Measurements from ENCODE around the gene MED12L. TPM values are rescaled to one million over a fixed set of nuclear protein-coding genes. Genes with fewer than 3 reads are reported as not detected.
A peak's percentile ranks its signal among the peaks of the same experiment; 100 is the strongest.

The MED12L gene
- total RNA-seq, 4 donors from 2014 or later = 0.51 to 12.7 (median 3.1) TPM

DNA sequence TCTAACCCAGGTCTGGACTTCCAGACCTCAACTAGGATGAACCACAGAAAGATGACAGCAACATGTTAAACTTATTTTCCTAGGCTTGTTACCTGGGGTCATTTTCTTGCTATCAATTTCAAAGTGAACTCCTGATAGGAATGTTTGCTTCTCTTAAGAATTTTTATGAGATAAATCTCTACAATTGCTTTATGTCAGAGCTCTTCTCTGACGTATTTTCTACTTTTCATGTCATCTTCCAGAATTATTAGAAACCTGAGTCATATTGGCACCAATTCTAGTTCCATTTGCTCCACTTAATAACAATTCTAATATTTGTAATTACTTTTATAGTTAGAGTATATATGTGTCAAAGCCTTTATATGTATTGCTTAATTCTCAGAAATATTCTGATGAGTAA lies 377.5 kb downstream of the MED12L start:
- Histone ChIP-seq H3K36me3 (no peaks in the 10 kb centered on the region), H3K4me1 (no peaks in the 10 kb centered on the region), H3K4me3 (no peak overlapping the region), H3K9me3 (no peaks in the 10 kb centered on the region), H3K27me3 (no peaks in the 10 kb centered on the region), H3K27ac (no peak overlapping the region)
- TF ChIP-seq, protein P1, sequence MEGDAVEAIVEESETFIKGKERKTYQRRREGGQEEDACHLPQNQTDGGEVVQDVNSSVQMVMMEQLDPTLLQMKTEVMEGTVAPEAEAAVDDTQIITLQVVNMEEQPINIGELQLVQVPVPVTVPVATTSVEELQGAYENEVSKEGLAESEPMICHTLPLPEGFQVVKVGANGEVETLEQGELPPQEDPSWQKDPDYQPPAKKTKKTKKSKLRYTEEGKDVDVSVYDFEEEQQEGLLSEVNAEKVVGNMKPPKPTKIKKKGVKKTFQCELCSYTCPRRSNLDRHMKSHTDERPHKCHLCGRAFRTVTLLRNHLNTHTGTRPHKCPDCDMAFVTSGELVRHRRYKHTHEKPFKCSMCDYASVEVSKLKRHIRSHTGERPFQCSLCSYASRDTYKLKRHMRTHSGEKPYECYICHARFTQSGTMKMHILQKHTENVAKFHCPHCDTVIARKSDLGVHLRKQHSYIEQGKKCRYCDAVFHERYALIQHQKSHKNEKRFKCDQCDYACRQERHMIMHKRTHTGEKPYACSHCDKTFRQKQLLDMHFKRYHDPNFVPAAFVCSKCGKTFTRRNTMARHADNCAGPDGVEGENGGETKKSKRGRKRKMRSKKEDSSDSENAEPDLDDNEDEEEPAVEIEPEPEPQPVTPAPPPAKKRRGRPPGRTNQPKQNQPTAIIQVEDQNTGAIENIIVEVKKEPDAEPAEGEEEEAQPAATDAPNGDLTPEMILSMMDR (IDR thresholded peaks at IDR 0.05) = no peak
- no peak for TF ChIP-seq POLR2A (IDR thresholded peaks at IDR 0.05)
- DNase-seq = no peak
- intact Hi-C loops (cut with DNase I; ENCODE audit: low total_unique reads) = no loop called here

DNA sequence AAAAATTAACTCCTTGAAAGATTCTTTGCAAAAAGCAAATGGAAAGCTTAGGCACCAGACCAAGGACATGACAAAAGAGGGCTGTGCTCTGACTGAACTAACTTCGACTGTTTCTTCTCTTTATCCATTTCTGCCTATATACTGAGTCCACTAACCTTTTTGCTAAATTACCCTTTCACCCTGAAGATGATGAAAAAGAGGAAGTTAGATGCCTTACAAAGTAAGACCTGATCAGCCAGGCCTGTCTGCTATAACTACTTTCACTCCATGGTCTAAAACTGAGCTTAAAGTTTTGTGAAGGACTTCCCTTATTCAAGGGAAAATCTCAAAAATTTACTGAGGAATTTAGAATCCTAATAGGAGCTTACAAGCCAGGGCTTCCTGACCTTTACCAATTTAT lies 381.6 kb downstream of the MED12L start:
- intact Hi-C loops (cut with DNase I; ENCODE audit: low total_unique reads) = no loop called here
- TF ChIP-seq POLR2A (IDR thresholded peaks at IDR 0.05) = no peak
- TF ChIP-seq, protein P1 (IDR thresholded peaks at IDR 0.05) = no peak
- Histone ChIP-seq H3K27ac (no peak overlapping the region), H3K36me3 (no peaks in the 10 kb centered on the region), H3K4me3 (no peak overlapping the region), H3K27me3 (no peaks in the 10 kb centered on the region), H3K4me1 (no peaks in the 10 kb centered on the region), H3K9me3 (no peaks in the 10 kb centered on the region)
- DNase-seq = no peak

DNA sequence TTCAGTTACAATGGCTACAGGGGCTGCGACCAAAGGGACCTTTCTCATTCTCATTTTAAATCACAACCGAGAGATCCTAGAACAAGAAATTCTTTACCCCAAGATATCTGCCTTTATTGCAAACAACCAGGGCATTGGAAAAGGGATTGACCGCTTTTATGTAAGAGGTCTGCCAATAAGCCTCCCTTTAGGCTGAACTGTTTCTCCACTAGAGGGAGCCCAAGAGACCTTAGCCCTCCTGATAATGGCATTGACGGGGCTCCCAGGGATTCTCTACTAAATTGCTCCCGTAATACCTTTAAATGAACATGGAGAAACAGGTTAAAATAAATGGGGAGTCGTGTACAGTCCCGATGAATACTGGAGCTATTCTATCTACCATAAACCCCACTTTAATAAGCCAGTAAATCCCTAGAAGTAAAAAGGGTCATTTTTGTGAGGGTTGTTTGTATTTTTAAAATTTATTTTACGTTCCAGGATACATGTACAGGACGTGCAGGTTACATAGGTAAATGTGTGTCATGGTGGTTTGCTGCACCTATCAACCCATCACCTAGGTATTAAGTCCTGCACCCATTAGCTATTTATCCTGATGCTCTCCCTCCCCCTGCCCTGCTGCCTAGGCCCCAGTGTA lies 382.9 kb downstream of the MED12L start:
- intact Hi-C loops (cut with DNase I; ENCODE audit: low total_unique reads) = no loop called here
- TF ChIP-seq, protein P1 (IDR thresholded peaks at IDR 0.05) = peak; percentile 39 to 64 (median 61)
- TF ChIP-seq POLR2A (IDR thresholded peaks at IDR 0.05) = no peak
- Histone ChIP-seq H3K27ac (no peak overlapping the region), H3K4me1 (no peaks in the 10 kb centered on the region), H3K27me3 (no peaks in the 10 kb centered on the region), H3K9me3 (no peaks in the 10 kb centered on the region), H3K36me3 (no peaks in the 10 kb centered on the region), H3K4me3 (no peak overlapping the region)
- DNase-seq = no peak

DNA sequence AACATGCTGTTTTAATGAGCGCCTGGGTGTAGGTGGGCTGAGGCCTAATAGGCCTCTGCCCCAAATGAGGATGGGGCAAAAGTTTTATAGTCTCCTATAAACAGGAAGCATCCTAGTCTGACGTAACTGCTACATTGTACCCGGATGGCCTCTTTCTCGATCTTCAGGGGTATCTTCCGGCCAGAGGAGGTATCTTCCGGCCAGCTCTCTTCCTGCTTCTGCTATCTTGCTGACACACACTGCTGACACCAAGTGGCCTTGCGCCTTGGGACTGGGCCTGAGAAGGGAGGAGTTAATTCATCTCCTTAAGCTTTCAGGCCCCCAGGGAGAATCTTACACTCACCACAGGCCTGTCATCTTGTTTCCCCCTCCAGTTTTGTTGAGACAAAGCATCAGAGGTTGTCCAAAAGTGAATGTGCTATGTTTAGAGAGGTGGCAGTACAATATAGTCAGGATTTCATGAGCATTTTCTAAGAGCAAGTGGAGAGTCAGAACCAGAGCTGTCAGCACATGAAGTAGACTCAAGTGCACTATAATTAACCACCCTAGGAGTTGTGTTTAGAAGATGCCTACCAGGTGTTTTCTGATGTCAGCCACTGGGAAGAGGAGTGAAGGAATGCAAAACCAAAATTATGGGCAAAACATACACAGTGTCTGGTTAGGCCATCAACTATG lies 391.0 kb downstream of the MED12L start:
- DNase-seq = no peak
- Histone ChIP-seq H3K27ac (no peak overlapping the region), H3K36me3 (no peaks in the 10 kb centered on the region), H3K4me1 (no peaks in the 10 kb centered on the region), H3K4me3 (no peak overlapping the region), H3K27me3 (no peaks in the 10 kb centered on the region), H3K9me3 (no peaks in the 10 kb centered on the region)
- no peak for TF ChIP-seq POLR2A (IDR thresholded peaks at IDR 0.05)
- TF ChIP-seq, protein P1 (IDR thresholded peaks at IDR 0.05) = no peak
- intact Hi-C loops (cut with DNase I; ENCODE audit: low total_unique reads) = no loop called here

DNA sequence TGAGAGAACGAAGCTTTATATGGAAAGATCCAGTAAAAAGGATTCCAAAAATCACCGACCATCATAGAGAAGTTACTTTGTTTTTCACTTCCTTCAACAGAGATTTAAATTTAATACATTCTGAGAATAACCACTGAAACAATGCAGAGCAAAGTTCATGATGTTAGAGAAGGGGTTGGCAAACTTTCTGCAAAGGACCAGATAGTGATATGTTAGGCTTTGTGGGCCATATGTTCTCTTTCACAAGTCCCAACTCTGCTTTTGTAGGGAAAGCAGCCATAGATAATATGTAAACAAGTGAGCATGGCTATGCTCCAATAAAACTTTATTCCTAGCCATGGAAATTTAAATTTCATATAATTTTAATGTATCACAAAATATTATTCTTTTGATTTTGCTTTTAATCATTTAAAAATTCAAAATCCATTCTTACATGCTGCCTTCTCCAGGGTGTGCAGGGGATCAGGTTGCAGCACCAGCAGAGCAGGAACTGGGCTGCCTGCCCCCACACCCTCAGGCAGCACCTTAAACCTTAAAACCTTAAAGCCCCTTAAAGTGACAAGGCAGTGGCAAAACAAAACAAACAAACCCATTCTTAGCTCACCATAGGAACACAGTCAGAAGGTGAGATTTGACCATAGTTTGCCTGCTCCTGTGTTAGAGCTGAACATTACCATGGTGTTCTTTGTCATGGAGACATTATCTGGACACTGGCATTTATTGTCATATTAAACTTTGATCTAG lies 392.3 kb downstream of the MED12L start:
- Histone ChIP-seq H3K4me3 (no peak overlapping the region), H3K27ac (no peak overlapping the region), H3K4me1 (no peaks in the 10 kb centered on the region), H3K27me3 (no peaks in the 10 kb centered on the region), H3K36me3 (no peaks in the 10 kb centered on the region), H3K9me3 (no peaks in the 10 kb centered on the region)
- intact Hi-C loops (cut with DNase I; ENCODE audit: low total_unique reads) = no loop called here
- DNase-seq = no peak
- TF ChIP-seq, protein P1 (IDR thresholded peaks at IDR 0.05) = no peak
- TF ChIP-seq POLR2A (IDR thresholded peaks at IDR 0.05) = no peak
